GM12878 (cell line): ENCODE results near the gene MAP1LC3B. TPM values are rescaled to one million over a fixed set of nuclear protein-coding genes. Genes with fewer than 3 reads are reported as not detected.

Experiments
- ATAC-seq: fragments of 200-7000 bp; cut with Tn5 transposase; 3 replicates; pipeline ENCODE4 v1.9.1; 2020; ENCODE audit warnings: mild to moderate bottlenecking, moderate library complexity
- BruUV-seq: library from RNA; stranded (reverse); fragments of 400-500 nt; replicated peaks from 2 replicates; lab custom pipeline; 2021; lab: Mats Ljungman, UMichigan
- CTCF ChIA-PET: fragments of 300-600 bp; sonication (Branson Sonifier 250); formaldehyde crosslinking; extraction: SDS; loops from one replicate; lab custom pipeline; 2021; ENCODE audit warnings: inconsistent platforms; lab: Yijun Ruan, JAX
- POLR2A ChIA-PET: fragments of 350-600 bp; formaldehyde crosslinking; extraction: SDS; loops from one replicate; lab custom pipeline; 2021; ENCODE audit warnings: inconsistent platforms; lab: Charles Lee
- RAD21 ChIA-PET: fragments of 300-600 bp; sonication (Branson Sonifier 250); formaldehyde crosslinking; loops from one replicate; lab custom pipeline; 2023; ENCODE audit warnings: antibody characterized with exemption; ENCODE audit not compliant: unreplicated experiment; lab: Charles Lee
- SMC1A ChIA-PET: fragments of 300-600 bp; sonication (Branson Sonifier 250); formaldehyde crosslinking; loops from one replicate; lab custom pipeline; 2023; ENCODE audit not compliant: unreplicated experiment, uncharacterized antibody; lab: Charles Lee
- DNase-seq: peaks from one replicate; pipeline ENCODE4 v3.0.0-alpha.2; 2011; ENCODE audit warnings: low read depth, low spot score
- FAIRE-seq: peaks from 3 replicates; lab custom pipeline; 2011; peaks lifted over from hg19 to GRCh38; lab: Jason Lieb, UNC
- H2AFZ ChIP-seq: 2 replicates; pipeline ENCODE4 v1.6.0; 2011; ENCODE audit warnings: low read depth, low read length, control low read depth; ENCODE audit not compliant: control insufficient read depth
- H3K27ac ChIP-seq: 2 replicates; pipeline ENCODE4 v1.5.1; 2011; ENCODE audit warnings: control low read depth; ENCODE audit not compliant: control insufficient read depth, insufficient read depth
- H3K27me3 ChIP-seq, 2 experiments: replicated peaks in 1 of 2; 2 replicates each; pipeline versions ENCODE4 v1.6.0 to v1.6.1; 2011; ENCODE audit warnings: low read length in 1 of 2; ENCODE audit not compliant: control insufficient read depth in 2 of 2, insufficient read depth in 2 of 2
- H3K36me3 ChIP-seq, 2 experiments: 2 replicates each; pipeline ENCODE4 v1.5.1; 2011; ENCODE audit warnings: low read length in 1 of 2; ENCODE audit not compliant: control insufficient read depth in 2 of 2, insufficient read depth in 2 of 2
- H3K4me1 ChIP-seq: 2 replicates; pipeline ENCODE4 v1.6.1; 2011; ENCODE audit warnings: mild to moderate bottlenecking, low read length, moderate library complexity, mixed read lengths; ENCODE audit not compliant: control insufficient read depth, insufficient read depth
- H3K4me2 ChIP-seq: 2 replicates; pipeline ENCODE4 v1.6.0; 2011; ENCODE audit warnings: control low read depth; ENCODE audit not compliant: control insufficient read depth, insufficient read depth
- H3K4me3 ChIP-seq: fragments of 200-600 bp; sonication (generic); 2 replicates; pipeline ENCODE4 v1.5.1; 2016
- H3K79me2 ChIP-seq: 2 replicates; pipeline ENCODE4 v1.6.0; 2011; ENCODE audit warnings: low read length; ENCODE audit not compliant: control insufficient read depth, insufficient read depth
- H3K9ac ChIP-seq: 2 replicates; pipeline ENCODE4 v1.8.0; 2011; ENCODE audit warnings: low read length, control low read depth, mixed read lengths; ENCODE audit not compliant: control insufficient read depth, insufficient read depth
- H3K9me3 ChIP-seq: replicated peaks from 3 replicates; pipeline ENCODE4 v1.5.1; 2011; ENCODE audit warnings: mild to moderate bottlenecking, low read length; ENCODE audit not compliant: control insufficient read depth, insufficient read depth
- H4K20me1 ChIP-seq: 2 replicates; pipeline ENCODE4 v1.6.0; 2011; ENCODE audit not compliant: control insufficient read depth, insufficient read depth
- CHD2 ChIP-seq: IDR thresholded peaks from 2 replicates; pipeline ENCODE4 v1.6.1; 2011; ENCODE audit warnings: low read depth, low read length, improper control_type of control experiment, borderline replicate concordance
- CREM ChIP-seq: IDR thresholded peaks from 2 replicates; pipeline ENCODE4 v1.6.1; 2014; ENCODE audit warnings: antibody characterized with exemption, low read depth
- NFYA ChIP-seq: IDR thresholded peaks from 2 replicates; pipeline ENCODE4 v1.6.1; 2011; ENCODE audit warnings: low read depth, mild to moderate bottlenecking, low read length, improper control_type of control experiment, borderline replicate concordance
- PKNOX1 ChIP-seq: fragments of 450-650 bp; IDR thresholded peaks from 2 replicates; pipeline ENCODE4 v1.6.1; 2016; ENCODE audit warnings: mild to moderate bottlenecking
- SIX5 ChIP-seq: IDR thresholded peaks from 2 replicates; pipeline ENCODE4 v1.6.1; 2011; ENCODE audit warnings: mild to moderate bottlenecking, low read depth, low read length, moderate library complexity; ENCODE audit not compliant: severe bottlenecking
- WGBS: methylation state at CpG from one replicate; pipeline ENCODE4 v1.1.6; 2016; ENCODE audit warnings: low lambda C conversion rate; ENCODE audit not compliant: insufficient replicate concordance, insufficient coverage; ENCODE audit errors: missing lambda C conversion rate; 5-methylcytosine and 5-hydroxymethylcytosine counted together
- in situ Hi-C: fragments of 300-500 bp; cut with MboI; formaldehyde crosslinking; loops from 9 replicates; pipeline ENCODE4 v1.14.3; 2018; ENCODE audit warnings: mixed read lengths
- intact Hi-C: fragments of 100-400 bp; cut with micrococcal nuclease; formaldehyde crosslinking; loops from one replicate; pipeline ENCODE4 v1.14.2; 2022; ENCODE audit not compliant: unreplicated experiment
- polyA plus RNA-seq, 11 experiments: library from polyadenylated mRNA; depleted of rRNA in 4 of 11; unstranded in 6 of 11; stranded (reverse) in 5 of 11; fragments of >200 nt; fragmentation: Nextera tagmentation in 4 of 11; fragmentation: Illumina TruSeq in 1 of 11; extraction: Ambion mirVana in 4 of 11; extraction: Trizol in 1 of 11; gene quantifications; 1 replicate in 1 of 11; 2 replicates in 10 of 11; pipeline versions ENCODE4 v1.2.1 to v1.2.3, GENCODE V29; 2011 to 2016; ENCODE audit warnings: inconsistent platforms in 2 of 11, missing spikeins in 2 of 11, low read depth in 1 of 11
- total RNA-seq, 4 experiments: library from RNA; depleted of rRNA in 3 of 4; stranded (reverse); fragments of >200 nt in 3 of 4; fragmentation: Illumina TruSeq in 1 of 4; extraction: Trizol in 1 of 4; gene quantifications; 2 replicates each; pipeline versions ENCODE4 v1.2.1 to v1.2.3, GENCODE V29; 2013 to 2021
- TF ChIP-seq, protein P1 (sequence below): fragments of 450-650 bp; IDR thresholded peaks from 2 replicates; pipeline ENCODE4 v1.6.1; 2016; ENCODE audit warnings: mild to moderate bottlenecking, moderate library complexity, borderline replicate concordance
- TF ChIP-seq, protein P2 (sequence below): fragments of 450-650 bp; IDR thresholded peaks from 2 replicates; pipeline ENCODE4 v1.6.1; 2017; ENCODE audit warnings: mild to moderate bottlenecking, moderate library complexity

The MAP1LC3B gene
- total and polyA plus RNA-seq, 10 of the 15 experiments (the other 5 are each of a cell fraction or from before 2014, with no cell fraction given) = 6.1 to 42.8 (median 13.7) TPM

DNA sequence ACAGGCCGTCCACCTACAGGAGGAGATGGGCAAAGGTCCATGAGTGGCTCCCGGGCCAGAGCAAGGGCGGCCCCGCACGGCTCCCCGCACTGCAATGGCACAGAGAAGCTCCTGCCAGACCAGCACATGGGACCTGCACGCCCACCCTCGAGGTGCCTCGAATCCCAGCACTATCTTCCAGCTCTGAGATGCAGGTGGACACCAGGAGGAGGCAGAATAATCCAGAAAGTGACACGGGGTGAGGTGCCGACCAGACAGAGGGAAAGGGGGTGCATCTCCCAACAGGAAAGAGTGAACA is 48.4 kb upstream of the MAP1LC3B start (continued):
- TF ChIP-seq, protein P1, sequence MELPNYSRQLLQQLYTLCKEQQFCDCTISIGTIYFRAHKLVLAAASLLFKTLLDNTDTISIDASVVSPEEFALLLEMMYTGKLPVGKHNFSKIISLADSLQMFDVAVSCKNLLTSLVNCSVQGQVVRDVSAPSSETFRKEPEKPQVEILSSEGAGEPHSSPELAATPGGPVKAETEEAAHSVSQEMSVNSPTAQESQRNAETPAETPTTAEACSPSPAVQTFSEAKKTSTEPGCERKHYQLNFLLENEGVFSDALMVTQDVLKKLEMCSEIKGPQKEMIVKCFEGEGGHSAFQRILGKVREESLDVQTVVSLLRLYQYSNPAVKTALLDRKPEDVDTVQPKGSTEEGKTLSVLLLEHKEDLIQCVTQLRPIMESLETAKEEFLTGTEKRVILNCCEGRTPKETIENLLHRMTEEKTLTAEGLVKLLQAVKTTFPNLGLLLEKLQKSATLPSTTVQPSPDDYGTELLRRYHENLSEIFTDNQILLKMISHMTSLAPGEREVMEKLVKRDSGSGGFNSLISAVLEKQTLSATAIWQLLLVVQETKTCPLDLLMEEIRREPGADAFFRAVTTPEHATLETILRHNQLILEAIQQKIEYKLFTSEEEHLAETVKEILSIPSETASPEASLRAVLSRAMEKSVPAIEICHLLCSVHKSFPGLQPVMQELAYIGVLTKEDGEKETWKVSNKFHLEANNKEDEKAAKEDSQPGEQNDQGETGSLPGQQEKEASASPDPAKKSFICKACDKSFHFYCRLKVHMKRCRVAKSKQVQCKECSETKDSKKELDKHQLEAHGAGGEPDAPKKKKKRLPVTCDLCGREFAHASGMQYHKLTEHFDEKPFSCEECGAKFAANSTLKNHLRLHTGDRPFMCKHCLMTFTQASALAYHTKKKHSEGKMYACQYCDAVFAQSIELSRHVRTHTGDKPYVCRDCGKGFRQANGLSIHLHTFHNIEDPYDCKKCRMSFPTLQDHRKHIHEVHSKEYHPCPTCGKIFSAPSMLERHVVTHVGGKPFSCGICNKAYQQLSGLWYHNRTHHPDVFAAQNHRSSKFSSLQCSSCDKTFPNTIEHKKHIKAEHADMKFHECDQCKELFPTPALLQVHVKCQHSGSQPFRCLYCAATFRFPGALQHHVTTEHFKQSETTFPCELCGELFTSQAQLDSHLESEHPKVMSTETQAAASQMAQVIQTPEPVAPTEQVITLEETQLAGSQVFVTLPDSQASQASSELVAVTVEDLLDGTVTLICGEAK = no peak
- TF ChIP-seq NFYA = no peak
- no peak for TF ChIP-seq SIX5
- TF ChIP-seq CHD2 = no peak
- no peak for TF ChIP-seq CREM

DNA sequence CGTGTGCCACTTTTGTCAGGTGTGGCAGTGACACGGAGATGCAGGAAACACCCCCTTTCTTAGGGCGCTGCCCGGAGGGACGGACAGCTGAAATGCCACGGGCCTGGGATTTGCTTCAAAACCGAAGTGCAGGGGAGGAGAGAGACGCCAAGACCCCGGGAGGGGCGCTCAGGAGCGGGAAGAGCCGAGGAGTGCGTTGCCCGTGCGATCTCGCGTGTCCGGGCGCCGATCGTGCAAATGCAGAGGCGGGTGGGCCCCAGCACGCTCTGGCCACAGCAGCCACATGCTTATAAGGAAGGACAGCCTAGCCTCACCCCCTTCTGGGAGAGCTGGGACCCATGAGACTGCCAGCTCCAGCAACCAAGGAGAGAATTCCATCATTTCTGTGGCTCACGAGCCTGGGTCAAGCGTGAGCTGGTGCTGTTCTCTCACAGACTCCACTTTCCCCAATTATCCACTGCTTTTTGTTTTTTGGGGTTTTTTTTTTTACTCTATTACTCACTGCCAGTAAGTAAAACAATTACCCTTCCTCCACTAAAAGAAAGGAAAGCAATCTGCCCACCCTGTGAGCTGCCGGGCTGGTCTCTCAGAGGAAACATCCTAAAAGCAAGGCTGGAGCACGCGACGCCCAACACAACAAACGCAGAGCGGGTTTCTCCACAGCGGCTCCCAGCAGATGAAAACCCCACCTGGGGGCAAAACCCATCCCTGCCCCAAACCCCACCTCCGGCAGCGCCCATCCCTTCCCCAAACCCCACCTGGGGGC is 47.8 kb upstream of the MAP1LC3B start:
- no peak overlapping the region for H3K4me2 ChIP-seq
- ChIA-PET POLR2A (no interaction called here), RAD21 (no interaction called here), SMC1A (no interaction called here), CTCF (interaction anchor here (0.6 kb wide), 1 partner anchor 18 kb away, joined by 3 read pairs; no protein-coding TSS in a partner anchor)
- 97% methylated on average over 32 of the region's 34 CpGs for WGBS
- no TSS peak for BruUV-seq
- H3K79me2 ChIP-seq = no peaks in the 10 kb centered on the region
- FAIRE-seq = no peak
- no peak for ATAC-seq
- in situ Hi-C loops = no loop called here
- no peaks in the 10 kb centered on the region for H4K20me1 ChIP-seq
- H3K27ac ChIP-seq = no peak overlapping the region
- no peaks in the 10 kb centered on the region for H3K9me3 ChIP-seq
- H3K4me3 ChIP-seq = no peak overlapping the region
- H3K9ac ChIP-seq = no peak overlapping the region
- H3K27me3 ChIP-seq = no peaks in the 10 kb centered on the region
- no peak overlapping the region for H2AFZ ChIP-seq
- H3K36me3 ChIP-seq = peaks cover 2 to 11% of the 10 kb centered on the region in 2 experiments; a peak in 3 of 4 replicates
- no peaks in the 10 kb centered on the region for H3K4me1 ChIP-seq
- DNase-seq = no peak
- intact Hi-C loops = no loop called here
- TF ChIP-seq, protein P2, sequence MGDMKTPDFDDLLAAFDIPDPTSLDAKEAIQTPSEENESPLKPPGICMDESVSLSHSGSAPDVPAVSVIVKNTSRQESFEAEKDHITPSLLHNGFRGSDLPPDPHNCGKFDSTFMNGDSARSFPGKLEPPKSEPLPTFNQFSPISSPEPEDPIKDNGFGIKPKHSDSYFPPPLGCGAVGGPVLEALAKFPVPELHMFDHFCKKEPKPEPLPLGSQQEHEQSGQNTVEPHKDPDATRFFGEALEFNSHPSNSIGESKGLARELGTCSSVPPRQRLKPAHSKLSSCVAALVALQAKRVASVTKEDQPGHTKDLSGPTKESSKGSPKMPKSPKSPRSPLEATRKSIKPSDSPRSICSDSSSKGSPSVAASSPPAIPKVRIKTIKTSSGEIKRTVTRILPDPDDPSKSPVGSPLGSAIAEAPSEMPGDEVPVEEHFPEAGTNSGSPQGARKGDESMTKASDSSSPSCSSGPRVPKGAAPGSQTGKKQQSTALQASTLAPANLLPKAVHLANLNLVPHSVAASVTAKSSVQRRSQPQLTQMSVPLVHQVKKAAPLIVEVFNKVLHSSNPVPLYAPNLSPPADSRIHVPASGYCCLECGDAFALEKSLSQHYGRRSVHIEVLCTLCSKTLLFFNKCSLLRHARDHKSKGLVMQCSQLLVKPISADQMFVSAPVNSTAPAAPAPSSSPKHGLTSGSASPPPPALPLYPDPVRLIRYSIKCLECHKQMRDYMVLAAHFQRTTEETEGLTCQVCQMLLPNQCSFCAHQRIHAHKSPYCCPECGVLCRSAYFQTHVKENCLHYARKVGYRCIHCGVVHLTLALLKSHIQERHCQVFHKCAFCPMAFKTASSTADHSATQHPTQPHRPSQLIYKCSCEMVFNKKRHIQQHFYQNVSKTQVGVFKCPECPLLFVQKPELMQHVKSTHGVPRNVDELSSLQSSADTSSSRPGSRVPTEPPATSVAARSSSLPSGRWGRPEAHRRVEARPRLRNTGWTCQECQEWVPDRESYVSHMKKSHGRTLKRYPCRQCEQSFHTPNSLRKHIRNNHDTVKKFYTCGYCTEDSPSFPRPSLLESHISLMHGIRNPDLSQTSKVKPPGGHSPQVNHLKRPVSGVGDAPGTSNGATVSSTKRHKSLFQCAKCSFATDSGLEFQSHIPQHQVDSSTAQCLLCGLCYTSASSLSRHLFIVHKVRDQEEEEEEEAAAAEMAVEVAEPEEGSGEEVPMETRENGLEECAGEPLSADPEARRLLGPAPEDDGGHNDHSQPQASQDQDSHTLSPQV = no peak
- TF ChIP-seq PKNOX1 = no peak
